Measurements from ENCODE around the gene BDNF.
A peak's percentile ranks its signal among the peaks of the same experiment; 100 is the strongest.

Gene BDNF

DNA sequence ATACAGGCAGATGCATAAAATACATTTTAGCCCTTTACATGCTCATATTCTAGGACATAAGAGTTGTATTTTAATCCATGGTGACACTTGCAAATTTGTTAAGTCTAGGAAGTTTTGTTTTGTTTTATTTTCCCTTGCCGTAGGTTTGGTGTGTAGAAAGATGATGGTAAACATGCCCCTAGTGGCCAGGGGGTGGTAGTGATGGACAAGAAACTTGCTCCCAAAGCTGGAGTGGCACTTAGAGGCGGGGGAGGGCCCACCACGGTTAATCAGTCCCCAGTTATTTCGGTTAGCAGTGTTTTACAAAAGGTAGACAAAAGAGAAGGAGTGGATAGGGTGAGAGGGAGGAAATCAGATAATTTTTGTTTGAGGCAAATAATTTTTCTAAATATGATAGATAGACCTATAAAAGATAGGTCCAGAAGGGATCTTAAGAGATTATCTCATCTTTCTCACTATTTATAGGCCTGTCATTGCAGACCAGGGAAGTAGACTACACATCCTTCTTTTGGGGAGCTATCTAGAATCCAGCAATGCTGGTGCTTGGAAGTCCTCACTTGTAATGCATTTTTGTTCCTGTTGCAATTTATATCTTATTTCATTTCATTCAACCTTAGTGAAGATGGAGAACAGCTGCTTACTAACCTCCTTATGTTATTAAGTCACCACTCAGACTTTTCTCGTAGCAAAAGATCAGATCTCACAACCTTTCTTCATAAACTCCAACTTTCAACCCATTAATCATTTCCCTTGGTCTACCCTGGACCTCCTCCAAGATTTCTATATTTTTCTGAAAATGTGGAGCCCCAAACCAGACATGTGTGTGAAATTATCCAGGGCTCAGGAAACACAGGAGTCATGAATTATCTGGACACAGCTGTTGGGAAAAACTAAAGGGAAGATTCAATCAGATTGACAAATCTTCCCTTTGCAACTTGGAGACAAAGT, 5.9 kb upstream of the BDNF start:
- DNase-seq: peak; percentile 4 to 37

GRCh38 chr11:27703481-27703880, 3.2 kb upstream of the BDNF start:
- no peak for DNase-seq

- DNase-seq: no peak
Observed at GRCh38 chr11:27702811-27703210, 2.6 kb upstream of the BDNF start.

- DNase-seq: peak in 1 of 2 experiments; percentile 64
Observed at GRCh38 chr11:27701355-27702105, 1.3 kb upstream of the BDNF start.

DNA sequence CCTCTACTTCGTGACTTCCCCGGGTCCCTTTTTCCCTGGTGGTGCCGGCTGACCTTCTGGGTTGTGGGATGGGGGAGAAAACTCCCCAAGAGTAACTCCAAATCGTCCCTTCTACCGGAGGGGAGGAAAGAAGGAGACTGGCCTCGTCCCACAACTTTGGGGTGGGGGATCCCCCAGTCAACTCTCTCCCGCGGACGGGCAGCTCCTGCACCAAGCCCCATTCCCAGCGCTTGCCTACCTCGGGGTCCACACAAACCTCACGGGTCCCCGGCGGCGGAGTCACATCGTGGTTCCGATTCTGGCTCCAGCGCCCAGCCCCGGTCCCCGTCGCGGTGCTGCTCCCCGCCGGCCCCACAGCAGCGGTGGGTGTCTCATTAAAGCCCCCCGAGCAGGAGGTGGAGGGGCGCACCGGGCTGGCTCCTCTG, 317 bp downstream of the BDNF start:
- DNase-seq: peak in 1 of 2 experiments; percentile 31

GRCh38 chr11:27699242-27699925, 871 bp downstream of the BDNF start:
- peak; percentile 18 to 57 for DNase-seq

- peak; percentile 69 to 79 for DNase-seq
Observed at GRCh38 chr11:27698872-27699241, 1.4 kb downstream of the BDNF start.

DNA sequence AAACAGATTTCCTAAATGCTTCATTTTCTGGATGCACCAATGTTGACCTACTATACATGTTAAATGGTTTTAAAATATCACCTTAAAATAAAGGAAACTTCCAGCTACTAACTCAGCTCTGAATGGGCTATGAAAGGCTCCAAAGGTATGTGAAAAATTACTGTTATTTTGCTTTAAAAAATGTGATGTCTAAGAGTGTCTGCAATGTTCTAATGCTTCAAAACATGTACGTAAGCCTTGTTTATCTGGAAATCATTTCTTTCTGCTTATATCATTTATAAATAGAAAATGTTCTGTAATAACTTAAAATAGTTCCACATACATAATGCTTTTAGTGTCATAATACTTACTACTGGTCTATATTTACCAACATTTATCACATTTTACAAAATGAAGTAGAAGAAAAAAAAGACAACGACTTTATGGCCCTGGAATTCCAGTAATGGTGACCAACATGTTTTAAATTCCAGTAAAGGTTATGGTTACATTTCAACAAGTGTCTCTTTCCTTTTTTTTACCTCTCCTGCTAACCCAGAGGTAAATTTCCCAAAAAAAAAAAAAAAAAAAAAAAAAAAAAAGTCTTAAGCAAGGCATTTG, 2.5 kb downstream of the BDNF start:
- DNase-seq: no peak

GRCh38 chr11:27696961-27697360, 3.3 kb downstream of the BDNF start:
- no peak for DNase-seq

DNA sequence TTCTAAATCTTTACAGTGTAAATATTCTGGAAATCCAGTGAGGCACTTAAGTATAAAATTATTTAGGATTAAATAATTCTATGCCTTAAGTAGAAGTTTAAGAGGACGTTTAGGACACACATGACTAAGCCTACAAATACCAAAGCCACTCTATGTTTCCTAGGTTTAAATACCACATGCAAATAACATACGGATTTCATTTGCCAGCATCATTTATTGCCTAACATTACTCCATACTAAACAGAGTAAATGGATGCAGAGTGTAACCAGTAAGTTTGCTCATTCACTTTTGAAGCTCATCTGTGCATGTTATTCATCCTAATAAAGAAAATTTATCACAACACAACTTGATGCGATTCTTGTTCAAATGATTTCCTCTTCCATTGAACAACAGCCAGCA, 4.1 kb downstream of the BDNF start:
- no peak for DNase-seq

DNA sequence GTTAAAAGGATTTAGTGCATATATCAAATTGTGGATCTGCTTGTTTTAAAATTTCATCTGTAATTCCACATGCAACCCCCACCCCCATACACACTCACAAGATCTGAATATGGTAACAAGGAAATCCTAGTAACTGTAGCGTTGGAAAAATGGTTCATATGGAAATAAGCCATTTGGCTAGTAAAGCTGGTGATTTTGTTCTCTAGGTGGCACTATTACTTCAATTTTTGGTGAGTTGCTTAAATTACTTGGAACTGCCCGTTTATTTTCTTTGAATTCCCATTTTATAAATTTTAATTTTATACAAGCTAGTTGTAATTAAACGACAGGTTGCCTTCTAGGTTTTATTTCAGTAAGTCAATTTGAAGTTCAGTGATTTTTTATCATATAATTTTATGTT, 5.3 kb downstream of the BDNF start:
- peak in 1 of 2 experiments; percentile 37 for DNase-seq

- DNase-seq: no peak
Observed at GRCh38 chr11:27693398-27693797, 6.9 kb downstream of the BDNF start.

DNA sequence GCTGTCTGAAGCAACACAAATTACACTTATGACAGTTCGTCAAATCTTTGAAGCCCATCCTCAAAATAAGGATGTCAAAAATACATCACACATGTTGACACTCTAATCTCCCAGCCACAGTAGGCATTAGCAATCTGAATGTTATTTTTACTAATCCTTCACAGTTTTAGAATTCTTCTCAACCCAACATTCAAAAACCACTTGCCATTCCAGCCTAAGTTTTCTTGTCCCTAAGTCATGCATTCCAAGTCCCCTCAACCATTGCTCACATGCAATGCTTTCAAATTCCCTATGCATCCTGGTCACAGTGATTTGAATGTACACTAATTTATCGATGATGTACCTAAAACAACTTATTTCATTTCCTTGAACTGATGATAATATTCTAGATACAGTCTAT, 7.5 kb downstream of the BDNF start:
- DNase-seq: no peak

GRCh38 chr11:27688076-27688475, 12.2 kb downstream of the BDNF start:
- DNase-seq: peak in 1 of 2 experiments; percentile 21

DNA sequence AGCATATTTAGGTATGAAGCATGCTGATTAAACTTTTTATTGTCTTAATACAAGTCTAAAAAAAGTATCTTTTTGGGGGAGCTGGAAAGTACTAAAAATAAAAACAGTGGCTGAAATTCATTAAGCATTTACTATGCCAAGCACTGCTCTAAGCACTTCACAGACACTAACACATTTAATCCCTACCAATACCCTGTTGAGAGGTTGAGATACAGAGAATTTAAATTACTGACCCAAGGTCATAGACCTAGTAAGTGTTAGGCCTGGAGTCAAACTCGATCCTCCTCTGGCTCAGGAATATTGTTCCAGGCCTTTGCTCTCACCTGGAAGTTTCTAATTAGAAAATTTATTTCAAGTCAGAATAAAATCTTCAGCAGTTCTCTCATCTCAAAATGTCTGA, 18.6 kb downstream of the BDNF start:
- DNase-seq: no peak

- DNase-seq: no peak
Observed at GRCh38 chr11:27679136-27680015, 20.9 kb downstream of the BDNF start.

DNA sequence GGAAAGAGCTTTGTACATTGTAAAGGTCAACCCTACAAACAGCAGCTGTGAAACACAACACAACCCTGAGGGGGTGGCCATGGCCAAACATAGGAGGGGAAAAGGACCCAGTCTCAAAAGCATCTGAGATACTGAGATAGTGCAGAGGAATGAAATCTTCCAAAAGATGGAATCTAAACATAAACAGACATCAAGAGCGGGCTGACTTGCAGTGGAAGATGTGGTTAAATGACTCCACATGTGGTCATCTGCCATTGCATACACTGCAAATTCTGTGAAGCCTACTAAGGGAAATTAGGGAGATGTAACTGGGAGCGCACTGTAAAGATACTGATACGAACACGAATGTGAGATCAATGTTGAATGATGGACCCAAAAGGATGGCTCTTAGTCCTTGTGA, 22.0 kb downstream of the BDNF start:
- no peak for DNase-seq

- no peak for DNase-seq
Observed at GRCh38 chr11:27677108-27677507, 23.1 kb downstream of the BDNF start.

DNA sequence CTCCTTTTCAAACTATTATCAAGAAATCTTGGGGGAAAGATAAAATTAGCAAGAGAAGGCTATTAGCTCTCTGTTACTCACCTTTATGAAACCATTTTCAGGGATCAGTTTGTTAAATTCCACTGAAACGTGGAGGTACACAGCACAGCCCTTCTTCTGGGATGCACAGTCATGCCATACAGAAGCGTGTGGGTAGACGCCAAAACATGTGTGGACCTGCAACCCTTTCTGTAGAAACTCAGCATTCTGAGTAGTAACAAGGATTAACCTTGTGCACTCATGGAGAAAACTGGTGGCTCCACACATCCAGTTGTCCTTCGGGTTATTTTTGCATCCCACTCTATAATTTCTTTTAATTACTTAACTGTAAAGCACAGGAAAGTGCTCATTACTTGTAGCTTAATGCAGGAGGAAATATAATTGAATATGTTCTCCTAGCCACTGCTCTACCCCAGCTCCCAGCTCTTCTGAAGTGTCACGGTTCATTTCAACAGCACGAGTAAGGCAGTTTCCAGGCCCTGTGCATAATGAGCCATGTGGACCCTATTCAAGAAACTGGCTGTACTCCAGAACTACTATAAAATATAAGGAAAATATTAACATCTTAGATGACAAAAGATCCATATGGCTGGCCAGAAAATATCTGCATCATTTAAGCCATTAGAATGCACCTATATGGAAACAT, 26.1 kb downstream of the BDNF start:
- no peak for DNase-seq

DNA sequence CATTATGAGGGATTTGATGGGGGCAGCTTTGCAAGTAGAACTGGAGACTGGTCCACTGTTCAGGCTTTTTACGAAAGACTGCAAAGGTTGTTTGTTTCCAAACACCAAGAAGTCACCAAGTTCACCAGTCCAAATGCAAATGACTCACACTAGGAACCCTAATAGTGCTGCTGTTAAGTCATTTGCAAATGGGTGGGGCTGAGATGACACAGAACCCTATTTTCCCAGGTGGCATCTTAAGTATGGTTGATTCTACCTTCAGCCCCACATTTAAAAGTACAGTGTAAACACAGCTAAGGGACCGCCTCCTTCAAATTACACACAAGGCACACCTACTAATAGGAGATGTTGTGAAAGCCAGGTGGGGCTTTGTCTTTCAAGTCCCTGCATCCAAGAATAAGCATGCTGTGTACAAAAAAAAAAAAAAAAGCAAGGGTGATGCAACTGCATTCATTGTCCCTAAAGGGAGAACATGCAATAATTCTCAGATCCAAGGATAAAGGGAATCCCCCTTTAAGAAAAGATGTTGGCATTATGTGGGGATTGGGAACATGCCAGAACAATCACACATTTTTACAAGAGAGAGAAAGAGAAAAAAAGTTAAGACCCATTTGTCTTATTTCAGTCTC, 27.3 kb downstream of the BDNF start:
- DNase-seq: no peak
